Suppressor macrophage treated with lipopolysaccharide for 4 hours (primary cell): Measurements from ENCODE around the gene HSPA8.
"Not testable (repeated sequence)": the region's sequence is repeated elsewhere in the genome, so short reads cannot be mapped to it uniquely, and the experiment has no call there.

ENCODE experiments used
- DNase-seq: peaks from one replicate; pipeline ENCODE4 v3.0.0-alpha.2; 2020

HSPA8 gene

GRCh38 chr11:123069908-123070821 is 8.2 kb upstream of the HSPA8 start:
- DNase-seq, result peak; percentile 71

GRCh38 chr11:123065621-123066020 is 3.7 kb upstream of the HSPA8 start:
- DNase-seq, result peak; percentile 39

GRCh38 chr11:123063826-123064657 is 2.1 kb upstream of the HSPA8 start:
- DNase-seq, result no peak

GRCh38 chr11:123062892-123063825 is 1.2 kb upstream of the HSPA8 start:
- peak; percentile 61 for DNase-seq

GRCh38 chr11:123062158-123062891 is 389 bp upstream of the HSPA8 start:
- DNase-seq, result peak; percentile 100

- DNase-seq, result no peak
Measured at GRCh38 chr11:123060277-123061000, 1.5 kb downstream of the HSPA8 start.

- not testable (repeated sequence) for DNase-seq
Measured at GRCh38 chr11:123059041-123059920, 2.7 kb downstream of the HSPA8 start.

GRCh38 chr11:123057661-123058305 is 4.2 kb downstream of the HSPA8 start:
- DNase-seq, result no peak

- no peak for DNase-seq
Measured at GRCh38 chr11:123056835-123057491, 5.0 kb downstream of the HSPA8 start.

- DNase-seq, result no peak
Measured at GRCh38 chr11:123055191-123055901, 6.6 kb downstream of the HSPA8 start.

GRCh38 chr11:123054301-123055065 is 7.5 kb downstream of the HSPA8 start:
- DNase-seq, result peak; percentile 81

- DNase-seq, result no peak
Measured at GRCh38 chr11:123052901-123053721, 8.8 kb downstream of the HSPA8 start.

- DNase-seq, result no peak
Measured at GRCh38 chr11:123051634-123052033, 10.3 kb downstream of the HSPA8 start.

- DNase-seq, result no peak
Measured at GRCh38 chr11:123051146-123051545, 10.8 kb downstream of the HSPA8 start.

- DNase-seq, result no peak
Measured at GRCh38 chr11:123047947-123048293, 14.0 kb downstream of the HSPA8 start.

GRCh38 chr11:123047266-123047946 is 14.5 kb downstream of the HSPA8 start:
- DNase-seq, result no peak
